ELR (cell line): ENCODE measurements around the gene APOBEC4.

Experiments used
- DNase-seq: peaks from one replicate; pipeline ENCODE4 v3.0.0-alpha.2; 2015; ENCODE audit warnings: low read depth

The APOBEC4 gene

GRCh38 chr1:183674886-183675285 is 21.8 kb upstream of the APOBEC4 start:
- DNase-seq: no peak

- DNase-seq: no peak
Measured at GRCh38 chr1:183674339-183674738, 21.2 kb upstream of the APOBEC4 start.

- no peak for DNase-seq
Measured at GRCh38 chr1:183673605-183674323, 20.6 kb upstream of the APOBEC4 start.

- peak; percentile 17 for DNase-seq
Measured at GRCh38 chr1:183670169-183670568, 17.1 kb upstream of the APOBEC4 start.

- no peak for DNase-seq
Measured at GRCh38 chr1:183656355-183656754, 3.2 kb upstream of the APOBEC4 start.

- DNase-seq: peak; percentile 87
Measured at GRCh38 chr1:183655562-183656075, 2.5 kb upstream of the APOBEC4 start.

GRCh38 chr1:183654706-183655105 is 1.6 kb upstream of the APOBEC4 start:
- peak; percentile 50 for DNase-seq

GRCh38 chr1:183653876-183654451 is 848 bp upstream of the APOBEC4 start:
- no peak for DNase-seq

- no peak for DNase-seq
Measured at GRCh38 chr1:183653462-183653794, 312 bp upstream of the APOBEC4 start.

GRCh38 chr1:183652107-183652506 is 1.0 kb downstream of the APOBEC4 start:
- no peak for DNase-seq

GRCh38 chr1:183651612-183652011 is 1.5 kb downstream of the APOBEC4 start:
- DNase-seq: no peak

GRCh38 chr1:183648042-183648441 is 5.1 kb downstream of the APOBEC4 start:
- no peak for DNase-seq

- DNase-seq: no peak
Measured at GRCh38 chr1:183646776-183647175, 6.3 kb downstream of the APOBEC4 start.

- no peak for DNase-seq
Measured at GRCh38 chr1:183645531-183645930, 7.6 kb downstream of the APOBEC4 start.

- no peak for DNase-seq
Measured at GRCh38 chr1:183642166-183642565, 10.9 kb downstream of the APOBEC4 start.

- DNase-seq: no peak
Measured at GRCh38 chr1:183640193-183640592, 12.9 kb downstream of the APOBEC4 start.

- no peak for DNase-seq
Measured at GRCh38 chr1:183638649-183639387, 14.3 kb downstream of the APOBEC4 start.

- DNase-seq: no peak
Measured at GRCh38 chr1:183636783-183637182, 16.3 kb downstream of the APOBEC4 start.

GRCh38 chr1:183636334-183636682 is 16.8 kb downstream of the APOBEC4 start:
- no peak for DNase-seq

- DNase-seq: peak; percentile 98
Measured at GRCh38 chr1:183635606-183636333, 17.3 kb downstream of the APOBEC4 start, which contains the start of gene ARPC5. ARPC5 (minus strand) TSS chr1:183635783; CDS start chr1:183635659, 124 bp downstream.

GRCh38 chr1:183635099-183635605 is 18.0 kb downstream of the APOBEC4 start:
- DNase-seq: peak; percentile 47

GRCh38 chr1:183634429-183635065 is 18.6 kb downstream of the APOBEC4 start:
- peak; percentile 40 for DNase-seq
